ENCODE data around the gene IGSF21. TPM values are rescaled to one million over a fixed set of nuclear protein-coding genes. Genes with fewer than 3 reads are reported as not detected.

The IGSF21 gene
- polyA plus RNA-seq, 1 donor (not counting 4 experiments of a cell fraction or from before 2014, with no cell fraction given): not detected

DNA sequence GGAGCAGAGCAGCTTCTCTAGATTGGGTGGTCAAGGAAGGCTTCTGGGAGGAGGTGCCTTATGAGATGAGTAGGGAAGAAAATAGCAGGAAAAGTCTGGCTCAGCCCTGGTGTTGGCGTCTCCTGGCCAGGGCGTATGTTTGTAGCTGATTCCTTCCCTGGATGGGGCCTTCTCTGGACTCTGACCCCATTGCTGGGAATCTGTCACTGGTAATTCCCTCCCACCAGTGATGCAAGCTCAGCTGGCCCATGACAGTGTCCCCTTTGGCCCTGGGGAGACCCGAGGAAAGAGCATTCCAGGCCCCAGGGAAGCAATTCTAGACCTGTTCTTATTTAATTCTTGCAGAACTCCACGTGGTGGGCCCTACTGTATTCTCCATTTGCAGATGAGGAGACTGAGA is 20.7 kb downstream of the IGSF21 start:
- no peaks in the 10 kb centered on the region for H3K9me1 ChIP-seq (ENCODE audit: control insufficient read depth, extremely low read depth, insufficient read depth, low read length)
- H3K9me3 ChIP-seq (ENCODE audit: control insufficient read depth, low read depth, low read length): no peaks in the 10 kb centered on the region
- H3K36me3 ChIP-seq (ENCODE audit: control insufficient read depth in 2 of 2, extremely low read depth in 1 of 2, insufficient read depth in 2 of 2, low read length in 2 of 2): no peaks in the 10 kb centered on the region
- no peak overlapping the region for H3K27ac ChIP-seq (ENCODE audit: control insufficient read depth, insufficient read depth, low read length)
- H3K4me3 ChIP-seq (ENCODE audit: control insufficient read depth in 2 of 3, extremely low read depth in 1 of 3, insufficient read depth in 2 of 3, low read depth in 1 of 3, low read length in 3 of 3): no peak overlapping the region
- H3K9ac ChIP-seq (ENCODE audit: control insufficient read depth, extremely low read depth, insufficient read depth, low read length): no peak overlapping the region
- H4K20me1 ChIP-seq (ENCODE audit: control insufficient read depth, extremely low read depth, insufficient read depth, low read length): no peaks in the 10 kb centered on the region
- H3K79me2 ChIP-seq (ENCODE audit: control insufficient read depth, insufficient read depth, low read length): no peaks in the 10 kb centered on the region
- no peak overlapping the region for H2AFZ ChIP-seq (ENCODE audit: control insufficient read depth, low read length)
- H3K4me1 ChIP-seq (ENCODE audit: control insufficient read depth, extremely low read depth, insufficient read depth, low read length): no peaks in the 10 kb centered on the region
- FAIRE-seq (no peak), DNase-seq (ENCODE audit: low read depth, low spot score) (no peak)
- dilution Hi-C loops (cut with MboI; ENCODE audit: extremely low pct_ligation_motif_present, low sequenced_read_pairs): no loop called here
- H3K4me2 ChIP-seq (ENCODE audit: control insufficient read depth, extremely low read depth, insufficient read depth, low read depth, low read length): no peak overlapping the region
- TF ChIP-seq EZH2 (IDR thresholded peaks at IDR 0.05; ENCODE audit: low read length): no peak
- TF ChIP-seq, protein P1, sequence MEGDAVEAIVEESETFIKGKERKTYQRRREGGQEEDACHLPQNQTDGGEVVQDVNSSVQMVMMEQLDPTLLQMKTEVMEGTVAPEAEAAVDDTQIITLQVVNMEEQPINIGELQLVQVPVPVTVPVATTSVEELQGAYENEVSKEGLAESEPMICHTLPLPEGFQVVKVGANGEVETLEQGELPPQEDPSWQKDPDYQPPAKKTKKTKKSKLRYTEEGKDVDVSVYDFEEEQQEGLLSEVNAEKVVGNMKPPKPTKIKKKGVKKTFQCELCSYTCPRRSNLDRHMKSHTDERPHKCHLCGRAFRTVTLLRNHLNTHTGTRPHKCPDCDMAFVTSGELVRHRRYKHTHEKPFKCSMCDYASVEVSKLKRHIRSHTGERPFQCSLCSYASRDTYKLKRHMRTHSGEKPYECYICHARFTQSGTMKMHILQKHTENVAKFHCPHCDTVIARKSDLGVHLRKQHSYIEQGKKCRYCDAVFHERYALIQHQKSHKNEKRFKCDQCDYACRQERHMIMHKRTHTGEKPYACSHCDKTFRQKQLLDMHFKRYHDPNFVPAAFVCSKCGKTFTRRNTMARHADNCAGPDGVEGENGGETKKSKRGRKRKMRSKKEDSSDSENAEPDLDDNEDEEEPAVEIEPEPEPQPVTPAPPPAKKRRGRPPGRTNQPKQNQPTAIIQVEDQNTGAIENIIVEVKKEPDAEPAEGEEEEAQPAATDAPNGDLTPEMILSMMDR (optimal IDR thresholded peaks at IDR 0.05 in 1 of 3, IDR thresholded peaks at IDR 0.05 in 1 of 3, conservative IDR thresholded peaks at IDR 0.05 in 1 of 3; ENCODE audit: extremely low read depth in 1 of 3, insufficient read depth in 2 of 3, low read length in 3 of 3): no peak
- H3K27me3 ChIP-seq (ENCODE audit: control insufficient read depth, extremely low read depth, insufficient read depth, low read length): peaks cover 8% of the 10 kb centered on the region

DNA sequence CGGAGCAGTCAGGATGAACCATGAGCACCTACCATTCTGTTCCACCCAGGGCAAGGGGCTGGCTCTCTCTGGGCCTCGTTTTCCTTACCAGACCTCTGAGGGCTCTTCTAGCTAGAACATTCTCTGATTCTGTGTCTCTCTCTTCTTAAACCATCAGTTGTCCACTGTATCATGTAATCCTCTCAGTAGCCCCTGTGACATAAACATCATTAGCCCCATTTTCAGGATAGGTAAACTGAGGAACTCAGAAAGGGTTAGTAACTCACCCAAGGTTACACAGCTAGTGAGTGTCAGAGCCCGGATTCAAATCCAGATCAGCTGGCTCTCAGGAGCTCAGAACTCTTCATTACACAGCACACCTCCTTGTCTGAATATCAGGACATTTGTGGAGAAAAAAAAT is 22.8 kb downstream of the IGSF21 start:
- Histone ChIP-seq H3K4me3 (ENCODE audit: control insufficient read depth in 2 of 3, extremely low read depth in 1 of 3, insufficient read depth in 2 of 3, low read depth in 1 of 3, low read length in 3 of 3) (no peak overlapping the region), H3K27me3 (ENCODE audit: control insufficient read depth, extremely low read depth, insufficient read depth, low read length) (peaks cover 18% of the 10 kb centered on the region), H3K4me1 (ENCODE audit: control insufficient read depth, extremely low read depth, insufficient read depth, low read length) (no peaks in the 10 kb centered on the region), H2AFZ (ENCODE audit: control insufficient read depth, low read length) (no peak overlapping the region), H3K27ac (ENCODE audit: control insufficient read depth, insufficient read depth, low read length) (no peak overlapping the region), H4K20me1 (ENCODE audit: control insufficient read depth, extremely low read depth, insufficient read depth, low read length) (no peaks in the 10 kb centered on the region), H3K79me2 (ENCODE audit: control insufficient read depth, insufficient read depth, low read length) (no peaks in the 10 kb centered on the region), H3K9me3 (ENCODE audit: control insufficient read depth, low read depth, low read length) (no peaks in the 10 kb centered on the region), H3K4me2 (ENCODE audit: control insufficient read depth, extremely low read depth, insufficient read depth, low read depth, low read length) (no peak overlapping the region), H3K9me1 (ENCODE audit: control insufficient read depth, extremely low read depth, insufficient read depth, low read length) (no peaks in the 10 kb centered on the region), H3K36me3 (ENCODE audit: control insufficient read depth in 2 of 2, extremely low read depth in 1 of 2, insufficient read depth in 2 of 2, low read length in 2 of 2) (no peaks in the 10 kb centered on the region), H3K9ac (ENCODE audit: control insufficient read depth, extremely low read depth, insufficient read depth, low read length) (no peak overlapping the region)
- DNase-seq (ENCODE audit: low read depth, low spot score) (no peak), FAIRE-seq (no peak)
- dilution Hi-C loops (cut with MboI; ENCODE audit: extremely low pct_ligation_motif_present, low sequenced_read_pairs): no loop called here
- TF ChIP-seq, protein P1 (optimal IDR thresholded peaks at IDR 0.05 in 1 of 3, IDR thresholded peaks at IDR 0.05 in 1 of 3, conservative IDR thresholded peaks at IDR 0.05 in 1 of 3; ENCODE audit: extremely low read depth in 1 of 3, insufficient read depth in 2 of 3, low read length in 3 of 3): no peak
- TF ChIP-seq EZH2 (IDR thresholded peaks at IDR 0.05; ENCODE audit: low read length): no peak

Data from keratinocyte (primary cell).